Activated naive CD4-positive, alpha-beta T cell treated with anti-CD3 and anti-CD28 coated beads, Interleukin-2, amount 10 ng/mL, durations not matched to agents 7 days and 5 days (primary cell): ENCODE results near the gene SYNGR3.

Experiments used
- CTCF ChIA-PET: fragments of 350-600 bp; sonication (Branson Sonifier 250); formaldehyde crosslinking; loops from one replicate; lab custom pipeline; 2021; ENCODE audit warnings: antibody characterized with exemption; lab: Charles Lee
- DNase-seq: peaks from one replicate; pipeline ENCODE4 v3.0.0-alpha.2; 2020
- H3K27ac Mint-ChIP-seq: one replicate; pipeline ENCODE4 v1.8.0; 2021; ENCODE audit warnings: mild to moderate bottlenecking, moderate library complexity, mixed read lengths
- H3K27me3 Mint-ChIP-seq: one replicate; pipeline ENCODE4 v1.8.0; 2021; ENCODE audit warnings: mild to moderate bottlenecking, mixed read lengths
- H3K36me3 Mint-ChIP-seq: one replicate; pipeline ENCODE4 v1.8.0; 2021; ENCODE audit warnings: mixed read lengths
- H3K4me1 Mint-ChIP-seq: one replicate; pipeline ENCODE4 v1.8.0; 2021; ENCODE audit warnings: mixed read lengths
- H3K4me3 Mint-ChIP-seq: one replicate; pipeline ENCODE4 v1.8.0; 2021; ENCODE audit warnings: mild to moderate bottlenecking, moderate library complexity, mixed read lengths
- H3K9me3 Mint-ChIP-seq: one replicate; pipeline ENCODE4 v1.8.0; 2021; ENCODE audit warnings: mixed read lengths

Gene SYNGR3

DNA sequence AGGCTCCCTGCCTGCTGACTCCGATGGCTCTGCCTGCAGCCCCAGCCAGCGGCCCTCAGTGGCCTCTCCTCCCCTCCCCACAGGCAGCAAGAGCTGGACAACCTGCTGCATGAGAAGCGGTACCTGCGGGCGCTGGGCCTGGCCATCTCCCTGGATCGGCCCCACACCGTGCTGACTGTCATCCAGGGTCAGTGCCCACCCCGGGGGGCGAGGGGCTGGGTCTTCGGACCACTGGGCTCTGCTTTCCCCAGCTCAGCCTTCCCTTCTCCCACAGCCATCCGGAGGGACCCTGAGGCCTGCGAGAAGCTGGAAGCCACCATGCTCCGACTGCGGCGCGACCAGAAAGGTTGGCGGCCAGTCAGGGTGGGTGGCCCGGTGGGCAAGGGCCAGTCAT is 11.9 kb upstream of the SYNGR3 start:
- H3K27ac Mint-ChIP-seq, result no peak overlapping the region
- H3K4me3 Mint-ChIP-seq, result no peak overlapping the region
- peaks cover 44% of the 10 kb centered on the region for H3K27me3 Mint-ChIP-seq
- no peaks in the 10 kb centered on the region for H3K9me3 Mint-ChIP-seq
- H3K4me1 Mint-ChIP-seq, result peaks cover 16% of the 10 kb centered on the region
- DNase-seq, result no peak
- CTCF ChIA-PET, result no interaction called here
- peaks cover 13% of the 10 kb centered on the region for H3K36me3 Mint-ChIP-seq

DNA sequence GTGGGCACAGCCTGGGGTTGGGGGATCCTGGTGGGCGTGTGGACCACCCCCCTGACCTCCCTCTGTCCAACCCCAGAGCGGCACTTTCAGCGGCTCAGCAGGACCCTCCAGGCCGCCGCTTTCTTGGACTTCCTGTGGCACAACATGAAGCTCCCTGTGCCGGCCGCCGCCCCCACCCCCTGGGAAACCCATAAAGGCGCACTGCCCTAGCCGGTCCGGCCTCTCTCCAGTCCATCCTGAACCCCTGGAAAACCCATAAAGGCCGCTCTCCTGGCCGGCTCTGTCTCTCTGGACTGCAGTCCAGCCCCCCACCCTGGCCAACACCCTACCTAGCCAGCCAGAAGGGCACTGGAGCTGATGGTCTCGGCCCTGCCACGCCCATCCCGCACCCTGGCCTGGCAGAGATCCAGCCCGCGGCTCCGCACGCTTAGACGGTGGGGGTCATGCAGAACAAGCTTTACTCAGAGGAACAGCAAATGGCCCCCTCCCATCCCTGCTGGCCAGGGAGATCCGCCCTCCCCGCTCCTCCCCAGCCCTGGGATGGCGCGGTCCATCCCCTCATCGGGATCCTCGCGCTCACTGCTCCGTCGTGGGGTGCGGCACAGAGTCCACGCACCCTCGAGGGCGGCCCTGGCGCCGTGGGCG is 11.2 kb upstream of the SYNGR3 start:
- no peaks in the 10 kb centered on the region for H3K9me3 Mint-ChIP-seq
- no peak overlapping the region for H3K4me3 Mint-ChIP-seq
- peaks cover 14% of the 10 kb centered on the region for H3K36me3 Mint-ChIP-seq
- peaks cover 14% of the 10 kb centered on the region for H3K4me1 Mint-ChIP-seq
- CTCF ChIA-PET, result no interaction called here
- DNase-seq, result no peak
- H3K27me3 Mint-ChIP-seq, result peaks cover 51% of the 10 kb centered on the region
- H3K27ac Mint-ChIP-seq, result no peak overlapping the region

DNA sequence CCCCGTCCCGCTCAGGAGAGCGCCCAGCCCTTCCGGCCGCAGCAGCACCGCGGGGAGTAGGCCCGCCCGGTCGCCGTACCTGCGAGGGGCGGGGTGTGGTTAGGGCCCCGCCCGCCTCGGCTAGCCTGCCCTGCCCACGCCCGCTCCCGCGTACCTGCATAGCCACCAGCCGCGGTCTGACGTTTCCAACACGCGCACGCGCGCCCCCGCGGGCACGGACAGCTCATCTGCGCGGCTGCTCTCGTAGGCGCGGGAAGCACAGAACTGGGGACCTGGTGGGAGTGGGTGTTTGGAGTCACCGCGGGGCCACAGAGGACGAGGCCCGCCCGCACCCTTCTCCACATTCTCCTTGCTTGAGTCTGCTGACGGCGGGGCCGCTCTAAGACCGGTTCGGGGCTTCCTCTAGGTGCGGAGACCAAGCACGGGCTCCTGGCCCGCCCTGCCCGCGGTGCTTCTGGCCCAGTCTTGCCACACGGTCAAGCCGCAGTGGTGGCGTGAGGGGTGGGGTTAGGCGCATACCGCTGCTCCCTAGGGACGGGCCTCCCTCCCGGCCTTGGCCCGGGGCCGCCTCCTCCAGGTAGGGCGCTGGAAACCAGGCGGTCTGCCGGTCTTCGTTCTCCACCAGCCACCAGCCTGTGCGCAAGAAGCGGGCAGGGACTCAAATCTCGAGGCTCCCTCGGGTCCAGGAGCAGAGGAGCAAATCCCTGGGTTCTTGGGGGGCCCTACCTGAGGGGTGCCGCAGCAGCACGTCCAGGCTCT is 10.3 kb upstream of the SYNGR3 start:
- H3K9me3 Mint-ChIP-seq, result no peaks in the 10 kb centered on the region
- no peak overlapping the region for H3K27ac Mint-ChIP-seq
- no peak overlapping the region for H3K4me3 Mint-ChIP-seq
- DNase-seq, result no peak
- peaks cover 9% of the 10 kb centered on the region for H3K4me1 Mint-ChIP-seq
- peaks cover 59% of the 10 kb centered on the region for H3K27me3 Mint-ChIP-seq
- H3K36me3 Mint-ChIP-seq, result peaks cover 14% of the 10 kb centered on the region
- CTCF ChIA-PET, result no interaction called here

DNA sequence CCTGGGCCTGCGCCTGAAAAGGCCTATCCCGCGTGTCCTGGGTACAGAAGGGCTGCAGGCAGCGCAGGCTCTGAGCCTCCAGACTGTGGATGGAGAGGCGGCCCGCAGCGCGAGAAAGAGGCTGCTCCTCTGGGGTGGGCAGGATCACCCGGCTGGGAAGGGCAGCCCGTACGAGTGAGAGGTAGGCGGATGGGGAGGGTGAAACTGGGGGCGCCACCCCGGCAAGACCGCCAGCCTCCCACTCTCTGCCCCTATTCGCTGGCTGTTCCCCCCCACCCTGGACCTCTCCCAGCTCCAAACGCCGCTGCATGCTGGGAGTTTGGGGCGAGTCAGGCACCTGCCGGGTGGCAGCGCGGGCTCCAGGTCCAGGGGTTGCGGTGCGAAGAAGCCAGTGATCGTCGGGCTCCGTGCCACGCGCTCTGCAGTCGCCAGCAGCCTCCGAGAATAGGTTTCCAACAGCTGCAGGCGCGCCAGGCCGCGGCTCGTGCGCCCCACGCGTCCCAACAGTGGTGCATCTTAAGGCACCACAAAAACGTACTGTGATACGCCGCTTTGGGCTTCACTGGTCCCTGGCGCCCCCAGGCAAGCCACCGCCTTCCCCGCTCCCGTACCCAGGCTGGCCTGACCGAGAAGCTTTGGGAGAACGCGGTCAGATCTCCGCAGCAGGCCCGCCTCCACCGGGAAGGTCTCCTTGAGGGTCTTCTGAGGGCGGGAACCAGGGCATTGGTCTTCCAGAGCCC is 9.6 kb upstream of the SYNGR3 start:
- Mint-ChIP-seq H3K27ac (no peak overlapping the region), H3K4me3 (no peak overlapping the region)
- CTCF ChIA-PET, result no interaction called here

DNA sequence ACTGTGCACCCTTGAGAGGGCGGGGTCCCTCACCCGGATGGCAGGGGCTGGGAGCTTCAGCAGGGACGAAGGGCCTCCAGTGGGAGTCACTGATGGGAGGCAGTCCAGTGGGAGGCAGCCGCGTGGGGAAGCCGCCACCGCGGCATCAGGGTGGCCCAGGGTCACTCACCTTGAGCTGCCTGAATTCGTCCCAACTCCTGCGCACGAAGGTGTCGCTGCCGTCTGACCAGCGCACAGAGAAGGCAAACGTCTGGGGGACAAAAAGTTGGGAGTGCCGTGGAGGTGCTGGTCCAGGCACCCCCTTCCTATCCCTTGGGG is 9.0 kb upstream of the SYNGR3 start:
- no peak for DNase-seq
- Mint-ChIP-seq H3K27me3 (peaks cover 62% of the 10 kb centered on the region), H3K27ac (no peak overlapping the region), H3K9me3 (no peaks in the 10 kb centered on the region), H3K4me1 (peaks cover 20% of the 10 kb centered on the region), H3K4me3 (no peak overlapping the region), H3K36me3 (peaks cover 10% of the 10 kb centered on the region)
- CTCF ChIA-PET, result no interaction called here

More for the DNA sequence above, 9.6 kb upstream of the SYNGR3 start:
- H3K4me1 Mint-ChIP-seq, result peaks cover 14% of the 10 kb centered on the region
- no peaks in the 10 kb centered on the region for H3K9me3 Mint-ChIP-seq
- peaks cover 11% of the 10 kb centered on the region for H3K36me3 Mint-ChIP-seq
- peaks cover 62% of the 10 kb centered on the region for H3K27me3 Mint-ChIP-seq
- DNase-seq, result no peak

DNA sequence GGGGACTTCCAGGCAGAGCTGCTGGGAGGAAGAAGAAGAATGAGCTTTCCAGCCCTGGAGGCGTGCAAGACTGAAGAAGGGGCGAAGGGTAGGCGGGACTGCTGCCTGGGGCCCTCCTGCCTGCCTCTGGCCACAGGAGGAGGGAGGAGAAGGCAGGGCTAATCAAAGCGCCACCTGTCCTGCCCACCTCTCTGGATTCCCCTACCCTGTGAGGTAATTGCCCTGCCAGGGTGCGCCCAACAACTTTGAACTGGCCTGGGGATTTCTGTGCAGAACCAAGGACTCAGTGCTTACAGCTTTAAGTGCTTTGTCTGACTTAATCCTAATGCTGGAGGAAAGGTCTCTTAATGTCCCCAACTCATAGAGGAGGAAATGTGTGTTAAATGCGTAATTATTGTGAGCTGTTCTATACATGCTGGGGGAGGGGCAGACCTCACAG is 8.4 kb upstream of the SYNGR3 start, which contains the start of gene NOXO1:
Gene NOXO1 (minus strand): TSS at position 72 of the 439 bp plus-strand sequence. CDS start 290 bp downstream, outside the sequence.
- peaks cover 64% of the 10 kb centered on the region for H3K27me3 Mint-ChIP-seq
- no peak within 1 kb of the TSS for H3K27ac Mint-ChIP-seq
- no peak for DNase-seq
- CTCF ChIA-PET, result interaction anchor here (1.2 kb wide), 1 partner anchor 174 kb away, joined by 3 read pairs; no protein-coding TSS in a partner anchor
- H3K4me1 Mint-ChIP-seq, result peaks cover 22% of the 10 kb centered on the region
- no peaks in the 10 kb centered on the region for H3K9me3 Mint-ChIP-seq
- H3K36me3 Mint-ChIP-seq, result peaks cover 7% of the 10 kb centered on the region
- H3K4me3 Mint-ChIP-seq, result peak within 1 kb of the TSS; percentile 80

DNA sequence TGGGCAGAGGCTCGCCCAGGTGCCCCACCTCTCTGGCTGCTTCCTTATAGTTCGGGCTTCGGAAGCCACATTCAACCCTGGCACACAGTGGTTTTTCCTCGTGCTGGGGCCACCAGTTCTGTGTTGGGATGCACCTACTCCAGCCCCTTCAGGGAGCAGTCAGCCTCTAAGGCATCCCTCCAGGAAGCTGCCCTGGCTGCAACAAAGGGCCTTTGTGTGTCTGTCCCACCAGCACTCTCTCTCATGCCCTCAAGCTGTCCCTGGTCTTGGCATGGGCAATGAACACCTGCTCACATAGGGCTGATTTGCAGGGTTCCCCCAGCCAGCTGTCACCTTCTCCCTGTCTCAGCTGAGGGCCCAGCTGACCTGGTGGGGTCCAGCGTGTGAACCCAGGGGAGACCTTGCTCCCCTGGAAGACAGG is 7.7 kb upstream of the SYNGR3 start:
- Mint-ChIP-seq H3K27me3 (peaks cover 70% of the 10 kb centered on the region), H3K9me3 (no peaks in the 10 kb centered on the region), H3K4me3 (peak overlapping the region; percentile 80), H3K4me1 (peaks cover 22% of the 10 kb centered on the region), H3K36me3 (peaks cover 13% of the 10 kb centered on the region), H3K27ac (no peak overlapping the region)
- DNase-seq, result no peak
- CTCF ChIA-PET, result interaction anchor here (1.1 to 1.2 kb wide), 2 partner anchors 22 to 173 kb away, joined by 3 to 5 read pairs; no protein-coding TSS in a partner anchor

DNA sequence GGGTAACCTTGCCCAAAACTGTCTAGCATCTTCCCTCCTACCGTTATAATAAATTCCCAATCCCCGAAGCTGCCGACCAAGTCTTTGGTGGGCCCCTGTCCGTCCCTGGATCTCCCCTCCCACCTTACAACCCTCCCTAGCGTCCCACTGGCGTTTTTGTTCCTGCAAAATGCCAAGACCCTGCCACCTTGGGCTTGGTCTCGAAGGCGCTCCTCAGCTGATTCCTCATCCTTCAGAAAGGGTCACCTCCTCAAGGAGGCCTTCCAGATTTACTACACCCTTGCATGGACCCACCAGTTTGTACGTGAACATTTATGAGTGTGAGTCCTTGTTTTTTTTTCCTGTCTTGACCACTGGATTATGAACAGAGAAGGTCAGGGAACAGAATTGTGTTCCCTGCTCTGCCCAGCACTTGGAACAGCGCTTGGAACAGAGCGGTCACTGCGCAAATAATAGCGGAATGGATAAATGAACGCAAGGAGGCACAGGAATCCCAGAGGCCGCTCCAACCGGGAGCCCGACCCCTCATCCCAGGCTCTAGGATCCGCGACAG is 6.7 kb upstream of the SYNGR3 start:
- no peak for DNase-seq
- Mint-ChIP-seq H3K27me3 (peaks cover 71% of the 10 kb centered on the region), H3K27ac (peak overlapping the region; percentile 52), H3K36me3 (peaks cover 10% of the 10 kb centered on the region), H3K4me3 (peak overlapping the region; percentile 80), H3K9me3 (no peaks in the 10 kb centered on the region), H3K4me1 (peaks cover 22% of the 10 kb centered on the region)
- CTCF ChIA-PET, result interaction anchor here (1.1 kb wide), 1 partner anchor 21 kb away, joined by 5 read pairs; no protein-coding TSS in a partner anchor

DNA sequence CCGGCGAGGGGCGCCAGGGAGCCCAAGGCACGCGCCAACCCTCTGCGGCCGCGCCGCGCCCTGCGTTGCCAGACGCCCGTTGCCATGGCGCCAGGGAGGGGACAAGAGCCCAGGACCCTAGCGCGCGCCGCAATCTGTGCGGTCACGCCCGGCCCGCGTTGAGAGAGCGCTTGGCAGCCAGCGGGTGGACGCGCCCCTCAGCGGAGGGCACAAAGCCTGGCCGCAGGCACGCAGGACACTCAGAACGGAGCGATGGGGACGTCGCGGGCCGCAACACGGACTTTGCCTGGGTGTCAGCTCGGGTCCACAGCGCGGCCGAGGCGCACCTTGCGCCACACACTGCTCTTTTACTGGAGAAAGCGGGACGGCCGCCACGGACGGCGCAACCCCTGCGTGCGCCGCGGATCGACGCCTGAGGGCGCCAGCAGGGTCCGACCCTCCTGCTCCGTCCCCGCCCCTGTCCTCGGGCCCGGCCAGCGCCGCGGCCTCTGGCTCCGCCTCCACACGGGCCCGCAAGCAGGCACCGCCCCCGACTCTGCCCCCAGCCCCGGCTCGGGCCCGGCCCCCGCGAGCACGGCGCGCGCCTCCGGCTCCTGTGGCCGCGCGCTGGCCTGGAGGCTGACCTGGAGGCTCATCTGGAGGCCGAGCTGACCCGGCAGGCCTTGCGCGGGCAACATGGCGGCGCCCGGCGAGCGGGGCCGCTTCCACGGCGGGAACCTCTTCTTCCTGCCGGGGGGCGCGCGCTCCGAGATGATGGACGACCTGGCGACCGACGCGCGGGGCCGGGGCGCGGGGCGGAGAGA is 6.0 kb upstream of the SYNGR3 start, which contains the start of gene GFER:
Gene GFER (plus strand): TSS at position 650 of the 803 bp plus-strand sequence. CDS start 26 bp downstream, at position 676.
- DNase-seq, result peak; percentile 80
- Mint-ChIP-seq H3K9me3 (no peaks in the 10 kb centered on the region), H3K27ac (peak within 1 kb of the TSS; percentile 71), H3K4me1 (peaks cover 25% of the 10 kb centered on the region), H3K4me3 (peak within 1 kb of the TSS; percentile 80), H3K27me3 (peaks cover 78% of the 10 kb centered on the region), H3K36me3 (peaks cover 13% of the 10 kb centered on the region)
- CTCF ChIA-PET, result interaction anchor here (1.5 to 1.7 kb wide), 2 partner anchors 12 to 20 kb away, joined by 5 read pairs; partner anchors contain the start of gene TBL3

DNA sequence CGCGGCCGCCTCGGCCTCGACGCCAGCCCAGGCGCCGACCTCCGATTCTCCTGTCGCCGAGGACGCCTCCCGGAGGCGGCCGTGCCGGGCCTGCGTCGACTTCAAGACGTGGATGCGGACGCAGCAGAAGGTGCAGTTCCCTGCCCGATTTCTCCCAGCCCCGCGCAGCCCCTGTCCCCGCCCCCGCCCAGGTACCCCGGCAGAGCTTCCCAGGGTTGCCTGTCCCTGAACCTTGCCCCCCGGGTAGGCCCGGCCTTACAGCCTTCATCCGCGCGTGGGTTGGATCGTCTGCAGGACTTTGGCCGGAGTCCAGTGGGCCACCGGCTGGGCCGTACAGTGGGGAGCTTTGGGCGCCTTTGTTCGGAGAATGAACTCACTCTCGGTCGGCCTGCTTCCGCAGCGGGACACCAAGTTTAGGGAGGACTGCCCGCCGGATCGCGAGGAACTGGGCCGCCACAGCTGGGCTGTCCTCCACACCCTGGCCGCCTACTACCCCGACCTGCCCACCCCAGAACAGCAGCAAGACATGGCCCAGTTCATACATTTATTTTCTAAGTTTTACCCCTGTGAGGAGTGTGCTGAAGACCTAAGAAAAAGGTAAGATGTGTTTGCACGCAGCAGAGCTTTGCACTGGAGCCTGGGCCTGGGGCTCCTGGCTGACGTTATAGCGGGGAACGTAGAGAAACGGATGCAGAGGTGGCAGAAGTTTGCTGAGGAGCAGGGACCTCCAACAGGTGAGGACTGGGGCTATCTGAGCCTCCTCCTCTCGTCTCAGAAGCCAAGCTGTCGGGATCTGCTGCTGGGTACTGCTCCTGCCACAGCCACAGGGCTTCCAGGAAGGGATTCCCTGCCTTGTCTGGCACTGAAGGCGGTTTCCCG is 5.2 kb upstream of the SYNGR3 start:
- Mint-ChIP-seq H3K27ac (peak overlapping the region; percentile 71), H3K27me3 (peaks cover 82% of the 10 kb centered on the region), H3K36me3 (peaks cover 13% of the 10 kb centered on the region), H3K4me3 (peak overlapping the region; percentile 80), H3K9me3 (no peaks in the 10 kb centered on the region), H3K4me1 (peaks cover 28% of the 10 kb centered on the region)
- DNase-seq, result no peak
- CTCF ChIA-PET, result interaction anchor here (1.3 to 1.7 kb wide), 3 partner anchors 13 to 20 kb away, joined by 3 to 5 read pairs (median 5); partner anchors contain the start of gene TBL3

DNA sequence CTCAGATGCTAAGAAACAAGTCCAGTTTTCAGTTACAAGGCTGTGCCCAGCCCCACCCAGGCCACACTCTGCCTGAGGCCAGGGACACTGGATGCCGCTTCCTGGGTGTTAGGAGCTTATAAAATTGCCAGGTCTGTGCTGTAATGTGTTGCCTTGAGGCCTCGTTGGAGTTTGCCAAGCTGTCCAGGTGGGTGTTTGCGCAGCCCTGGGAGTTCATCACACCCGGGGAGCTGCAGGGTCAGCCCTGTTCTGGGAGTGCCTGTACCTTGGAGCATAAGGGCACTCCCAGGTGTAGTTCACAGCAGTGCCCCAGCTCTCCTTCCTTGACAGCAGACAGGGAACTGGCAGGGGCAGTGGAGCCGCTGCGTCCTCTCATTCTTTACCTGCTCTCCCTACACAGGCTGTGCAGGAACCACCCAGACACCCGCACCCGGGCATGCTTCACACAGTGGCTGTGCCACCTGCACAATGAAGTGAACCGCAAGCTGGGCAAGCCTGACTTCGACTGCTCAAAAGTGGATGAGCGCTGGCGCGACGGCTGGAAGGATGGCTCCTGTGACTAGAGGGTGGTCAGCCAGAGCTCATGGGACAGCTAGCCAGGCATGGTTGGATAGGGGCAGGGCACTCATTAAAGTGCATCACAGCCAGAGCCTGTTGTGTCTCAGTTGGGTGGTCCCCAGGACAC is 4.2 kb upstream of the SYNGR3 start:
- CTCF ChIA-PET, result interaction anchor here (1.3 to 1.7 kb wide), 2 partner anchors 14 to 17 kb away, joined by 3 to 5 read pairs; partner anchors contain the start of gene TBL3
- Mint-ChIP-seq H3K27me3 (peaks cover 78% of the 10 kb centered on the region), H3K4me1 (peaks cover 31% of the 10 kb centered on the region)

DNA sequence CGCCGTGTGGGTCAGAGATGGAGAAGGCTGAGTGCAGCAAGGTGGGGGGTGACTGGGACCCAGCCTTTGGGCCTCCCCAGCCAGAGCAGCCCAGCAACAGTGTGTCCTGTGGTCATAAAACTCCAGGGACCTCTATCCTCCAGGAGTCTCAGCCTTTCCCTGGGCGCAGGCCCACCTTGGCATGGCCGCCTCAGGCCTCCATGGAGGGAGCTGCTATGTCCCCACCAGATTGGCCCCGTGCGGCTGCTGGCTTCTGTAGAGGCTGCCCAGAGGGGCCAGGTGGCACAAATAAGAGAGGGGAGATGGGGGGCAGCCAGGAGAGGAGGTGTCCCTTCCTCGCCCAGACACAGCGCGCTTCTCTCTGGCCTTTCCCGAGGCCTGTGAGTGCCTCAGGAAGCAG is 2.6 kb upstream of the SYNGR3 start:
- Mint-ChIP-seq H3K4me3 (no peak overlapping the region), H3K36me3 (peaks cover 13% of the 10 kb centered on the region), H3K4me1 (peaks cover 41% of the 10 kb centered on the region), H3K27ac (no peak overlapping the region), H3K9me3 (no peaks in the 10 kb centered on the region), H3K27me3 (peaks cover 77% of the 10 kb centered on the region)
- CTCF ChIA-PET, result interaction anchor here (0.6 to 1.9 kb wide), 2 partner anchors 17 to 408 kb away, joined by 3 to 5 read pairs; no protein-coding TSS in a partner anchor
- DNase-seq, result no peak

More for the DNA sequence above, 4.2 kb upstream of the SYNGR3 start:
- Mint-ChIP-seq H3K9me3 (no peaks in the 10 kb centered on the region), H3K27ac (peak overlapping the region; percentile 19), H3K4me3 (peak overlapping the region; percentile 80), H3K36me3 (peaks cover 13% of the 10 kb centered on the region)
- DNase-seq, result no peak
